SIG-M5 (cell line): ENCODE data around the gene WWTR1.

Experiments used
- DNase-seq: peaks from one replicate; lab custom pipeline; 2025; lab: John Stamatoyannopoulos, UW

The WWTR1 gene

GRCh38 chr3:149495581-149496125 lies 162.2 kb downstream of the WWTR1 start:
- DNase-seq = no peak

GRCh38 chr3:149494759-149495580 lies 162.9 kb downstream of the WWTR1 start:
- no peak for DNase-seq

GRCh38 chr3:149494022-149494758 lies 163.6 kb downstream of the WWTR1 start:
- no peak for DNase-seq

- DNase-seq = no peak
Measured at GRCh38 chr3:149493315-149494021, 164.4 kb downstream of the WWTR1 start.

- DNase-seq = no peak
Measured at GRCh38 chr3:149490260-149490971, 167.4 kb downstream of the WWTR1 start.

- DNase-seq = no peak
Measured at GRCh38 chr3:149489060-149489690, 168.7 kb downstream of the WWTR1 start.

- DNase-seq = no peak
Measured at GRCh38 chr3:149487598-149488197, 170.1 kb downstream of the WWTR1 start.

- no peak for DNase-seq
Measured at GRCh38 chr3:149486726-149487125, 171.1 kb downstream of the WWTR1 start.

GRCh38 chr3:149481491-149481890 lies 176.3 kb downstream of the WWTR1 start:
- no peak for DNase-seq

GRCh38 chr3:149481056-149481455 lies 176.8 kb downstream of the WWTR1 start:
- no peak for DNase-seq

GRCh38 chr3:149480326-149481017 lies 177.4 kb downstream of the WWTR1 start:
- no peak for DNase-seq

- no peak for DNase-seq
Measured at GRCh38 chr3:149479621-149480325, 178.1 kb downstream of the WWTR1 start.

- no peak for DNase-seq
Measured at GRCh38 chr3:149476225-149476624, 181.6 kb downstream of the WWTR1 start.

GRCh38 chr3:149475451-149476060 lies 182.3 kb downstream of the WWTR1 start:
- DNase-seq = no peak

- DNase-seq = no peak
Measured at GRCh38 chr3:149474250-149474817, 183.5 kb downstream of the WWTR1 start, which contains the start of gene TM4SF4. TSS of gene TM4SF4 (plus strand) at chr3:149474697. CDS start at chr3:149474878, 181 bp downstream.

- no peak for DNase-seq
Measured at GRCh38 chr3:149473357-149474249, 184.2 kb downstream of the WWTR1 start.

- no peak for DNase-seq
Measured at GRCh38 chr3:149472030-149472797, 185.6 kb downstream of the WWTR1 start.
